Kidney epithelial cell (primary cell): ENCODE data around the gene SULT2A1. TPM values are rescaled to one million over a fixed set of nuclear protein-coding genes. Genes with fewer than 3 reads are reported as not detected.
"Not testable (repeated sequence)": the region's sequence is repeated elsewhere in the genome, so short reads cannot be mapped to it uniquely, and the experiment has no call there.

Experiments
- DNase-seq: peaks from one replicate; pipeline ENCODE4 v3.0.0-alpha.2; 2010; ENCODE audit warnings: low read depth
- H3K27me3 ChIP-seq: 2 replicates; pipeline ENCODE4 v1.6.0; 2011; ENCODE audit warnings: low read length; ENCODE audit not compliant: control insufficient read depth, insufficient read depth
- H3K36me3 ChIP-seq: 2 replicates; pipeline ENCODE4 v1.5.1; 2011; ENCODE audit warnings: low read length; ENCODE audit not compliant: control insufficient read depth, insufficient read depth
- H3K4me3 ChIP-seq: 2 replicates; pipeline ENCODE4 v1.5.1; 2011; ENCODE audit warnings: low read depth, mild to moderate bottlenecking, control low read depth, low read length
- total RNA-seq: library from RNA; depleted of rRNA; stranded (reverse); fragments of >200 nt; gene quantifications from 2 replicates; pipeline ENCODE4 v1.2.3, GENCODE V29; 2015
- TF ChIP-seq, protein P1 (sequence below): IDR thresholded peaks from 2 replicates; pipeline ENCODE4 v1.5.1; 2011; ENCODE audit warnings: mild to moderate bottlenecking, moderate library complexity, low read length, control low read depth, inconsistent platforms; ENCODE audit not compliant: insufficient read depth, poor library complexity, severe bottlenecking

The SULT2A1 gene, protein sequence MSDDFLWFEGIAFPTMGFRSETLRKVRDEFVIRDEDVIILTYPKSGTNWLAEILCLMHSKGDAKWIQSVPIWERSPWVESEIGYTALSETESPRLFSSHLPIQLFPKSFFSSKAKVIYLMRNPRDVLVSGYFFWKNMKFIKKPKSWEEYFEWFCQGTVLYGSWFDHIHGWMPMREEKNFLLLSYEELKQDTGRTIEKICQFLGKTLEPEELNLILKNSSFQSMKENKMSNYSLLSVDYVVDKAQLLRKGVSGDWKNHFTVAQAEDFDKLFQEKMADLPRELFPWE
- not detected in 2 replicates for total RNA-seq

DNA sequence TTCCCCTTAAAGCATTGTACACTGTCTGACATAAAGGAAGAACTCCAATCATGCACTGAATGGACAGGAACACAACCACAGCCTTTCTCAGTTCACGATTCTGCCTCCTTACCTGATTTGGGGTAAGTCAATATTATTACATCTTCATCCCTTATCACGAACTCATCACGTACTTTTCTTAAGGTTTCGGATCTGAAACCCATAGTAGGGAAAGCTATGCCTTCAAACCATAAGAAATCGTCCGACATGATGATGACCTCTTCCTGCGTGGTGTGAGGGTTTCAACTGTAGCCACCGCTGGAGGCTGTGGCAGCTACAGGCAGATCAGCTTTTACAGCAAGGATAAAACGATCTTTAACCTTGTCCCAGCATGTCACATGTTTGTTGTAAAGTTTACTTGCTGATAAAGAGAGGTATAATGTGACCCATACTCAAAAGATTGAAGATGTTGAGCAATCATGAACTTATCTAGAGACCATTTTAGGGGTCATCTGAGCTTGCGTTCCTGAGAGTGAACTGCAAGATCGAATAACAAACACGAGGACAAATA, at the start of gene SULT2A1:
Gene SULT2A1, minus strand, starts transcription at position 306 of the 550 bp plus-strand sequence. Its CDS starts 58 bp downstream, at position 248.
- Histone ChIP-seq H3K4me3 (no peak within 1 kb of the TSS), H3K36me3 (no peaks in the 10 kb centered on the region), H3K27me3 (no peaks in the 10 kb centered on the region)
- TF ChIP-seq, protein P1, sequence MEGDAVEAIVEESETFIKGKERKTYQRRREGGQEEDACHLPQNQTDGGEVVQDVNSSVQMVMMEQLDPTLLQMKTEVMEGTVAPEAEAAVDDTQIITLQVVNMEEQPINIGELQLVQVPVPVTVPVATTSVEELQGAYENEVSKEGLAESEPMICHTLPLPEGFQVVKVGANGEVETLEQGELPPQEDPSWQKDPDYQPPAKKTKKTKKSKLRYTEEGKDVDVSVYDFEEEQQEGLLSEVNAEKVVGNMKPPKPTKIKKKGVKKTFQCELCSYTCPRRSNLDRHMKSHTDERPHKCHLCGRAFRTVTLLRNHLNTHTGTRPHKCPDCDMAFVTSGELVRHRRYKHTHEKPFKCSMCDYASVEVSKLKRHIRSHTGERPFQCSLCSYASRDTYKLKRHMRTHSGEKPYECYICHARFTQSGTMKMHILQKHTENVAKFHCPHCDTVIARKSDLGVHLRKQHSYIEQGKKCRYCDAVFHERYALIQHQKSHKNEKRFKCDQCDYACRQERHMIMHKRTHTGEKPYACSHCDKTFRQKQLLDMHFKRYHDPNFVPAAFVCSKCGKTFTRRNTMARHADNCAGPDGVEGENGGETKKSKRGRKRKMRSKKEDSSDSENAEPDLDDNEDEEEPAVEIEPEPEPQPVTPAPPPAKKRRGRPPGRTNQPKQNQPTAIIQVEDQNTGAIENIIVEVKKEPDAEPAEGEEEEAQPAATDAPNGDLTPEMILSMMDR = no peak
- no peak for DNase-seq

DNA sequence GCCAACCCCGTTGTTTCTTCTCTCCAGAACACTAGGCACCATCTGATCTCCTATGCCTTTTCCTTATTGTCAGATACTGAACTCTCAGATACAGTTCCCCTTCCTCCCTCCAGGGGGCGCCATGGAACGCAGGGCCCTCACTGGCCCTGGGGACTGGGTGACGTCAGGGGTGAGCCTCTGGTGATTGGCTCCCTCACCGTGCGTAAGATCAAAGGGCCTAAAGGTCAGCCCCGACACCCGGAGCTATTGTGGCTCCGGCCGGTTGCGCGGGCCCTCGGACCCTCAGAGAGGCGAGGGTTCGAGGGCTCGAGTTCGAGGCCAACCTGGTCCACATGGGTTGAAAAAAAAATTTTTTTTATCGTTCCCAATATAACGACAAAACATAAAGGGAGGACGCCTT, 42.5 kb upstream of the SULT2A1 start:
- not testable (repeated sequence) for DNase-seq, H3K36me3 ChIP-seq, H3K4me3 ChIP-seq, H3K27me3 ChIP-seq

DNA sequence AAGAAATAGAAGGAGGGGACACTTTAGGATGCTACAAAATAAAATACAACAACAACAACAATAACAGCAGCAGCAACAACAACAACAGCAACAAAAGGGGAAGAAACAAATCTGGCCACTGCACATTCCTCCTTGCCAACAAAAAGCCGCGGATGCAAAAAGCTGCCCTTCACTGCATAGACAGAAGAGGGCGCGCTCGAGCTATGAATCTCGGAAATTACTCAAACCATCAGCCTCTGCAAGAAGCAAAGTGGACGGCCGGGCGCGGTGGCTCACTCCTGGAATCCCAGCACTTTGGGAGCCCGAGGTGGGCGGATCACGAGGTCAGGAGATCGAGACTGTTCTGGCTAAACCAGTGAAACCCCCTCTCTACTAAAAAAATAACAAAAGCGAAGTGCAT, 34.0 kb upstream of the SULT2A1 start:
- not testable (repeated sequence) for DNase-seq, H3K36me3 ChIP-seq, H3K4me3 ChIP-seq, H3K27me3 ChIP-seq

DNA sequence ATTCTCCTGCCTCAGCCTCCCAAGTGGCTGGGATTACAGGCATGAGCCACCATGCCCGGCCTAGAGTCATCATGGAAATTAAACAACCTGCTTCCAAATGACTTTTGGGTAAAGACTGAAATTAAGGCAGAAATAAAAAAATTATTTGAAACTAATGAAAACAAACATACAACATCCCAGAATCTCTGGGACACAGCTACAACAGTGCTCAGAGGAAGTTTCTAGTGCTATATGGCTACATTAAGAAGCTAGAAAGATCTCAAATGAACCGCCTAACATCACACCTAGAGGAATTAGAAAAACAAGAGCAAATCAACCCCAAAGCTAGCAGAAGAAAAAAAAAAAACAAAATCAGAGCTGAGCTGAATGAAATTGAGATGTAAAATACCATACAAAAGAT, 24.1 kb upstream of the SULT2A1 start:
- not testable (repeated sequence) for DNase-seq, H3K27me3 ChIP-seq, H3K36me3 ChIP-seq, H3K4me3 ChIP-seq

DNA sequence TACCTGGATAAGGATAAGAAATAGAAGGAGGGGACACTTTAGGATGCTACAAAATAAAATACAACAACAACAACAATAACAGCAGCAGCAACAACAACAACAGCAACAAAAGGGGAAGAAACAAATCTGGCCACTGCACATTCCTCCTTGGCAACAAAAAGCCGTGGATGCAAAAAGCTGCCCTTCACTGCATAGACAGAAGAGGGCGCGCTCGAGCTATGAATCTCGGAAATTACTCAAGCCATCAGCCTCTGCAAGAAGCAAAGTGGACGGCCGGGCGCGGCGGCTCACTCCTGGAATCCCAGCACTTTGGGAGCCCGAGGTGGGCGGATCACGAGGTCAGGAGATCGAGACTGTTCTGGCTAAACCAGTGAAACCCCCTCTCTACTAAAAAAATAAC, 23.2 kb upstream of the SULT2A1 start:
- H3K36me3 ChIP-seq, DNase-seq, H3K27me3 ChIP-seq, H3K4me3 ChIP-seq: not testable (repeated sequence)

DNA sequence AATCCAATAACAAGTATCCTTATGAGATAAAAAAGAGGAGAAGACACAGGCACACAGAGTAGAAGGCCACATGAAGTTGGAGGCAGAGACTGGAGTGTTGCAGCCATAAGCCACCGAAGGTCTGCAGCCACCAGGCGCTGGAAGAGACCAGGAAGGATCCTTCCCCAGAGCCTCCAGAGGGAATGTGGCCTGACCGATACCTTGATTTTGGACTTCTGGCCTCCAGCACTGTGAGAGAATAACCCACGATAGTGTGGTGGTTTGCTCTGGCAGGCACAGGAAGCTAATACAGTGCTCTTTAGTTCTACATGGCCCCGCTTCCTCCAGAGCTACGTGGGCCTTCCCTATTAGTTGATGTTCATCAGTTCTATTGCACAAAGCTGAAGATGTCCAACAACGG, 15.3 kb upstream of the SULT2A1 start:
- H3K4me3 ChIP-seq = no peak overlapping the region
- TF ChIP-seq, protein P1 = no peak
- no peaks in the 10 kb centered on the region for H3K27me3 ChIP-seq
- DNase-seq = no peak
- no peaks in the 10 kb centered on the region for H3K36me3 ChIP-seq

DNA sequence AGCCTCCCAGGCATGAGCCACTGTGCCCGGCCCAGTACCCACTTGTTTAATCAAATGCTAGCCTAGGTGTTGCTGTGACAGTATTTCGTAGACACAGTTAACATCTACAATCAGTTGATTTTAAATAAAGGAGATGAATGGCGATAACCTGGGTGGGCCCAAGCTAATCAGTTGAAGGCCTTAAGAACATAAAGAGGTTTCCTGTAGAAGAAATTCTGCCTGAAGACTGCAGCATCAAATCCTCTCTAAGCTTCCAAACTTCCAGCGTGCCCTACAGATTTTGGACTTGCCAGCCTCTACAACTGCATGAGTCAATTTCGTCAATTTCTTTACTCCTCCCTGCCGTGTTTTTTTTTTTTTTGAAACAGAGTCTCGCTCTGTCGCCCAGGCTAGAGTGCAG, 13.2 kb upstream of the SULT2A1 start:
- no peak overlapping the region for H3K4me3 ChIP-seq

More for the DNA sequence above, 13.2 kb upstream of the SULT2A1 start:
- Histone ChIP-seq H3K36me3 (no peaks in the 10 kb centered on the region), H3K27me3 (no peaks in the 10 kb centered on the region)
- TF ChIP-seq, protein P1 = no peak
- no peak for DNase-seq
